Measurements from ENCODE around the gene DNASE1L1. TPM values are rescaled to one million over a fixed set of nuclear protein-coding genes. Genes with fewer than 3 reads are reported as not detected.

The DNASE1L1 gene
- total and polyA plus RNA-seq, 2 donors (not counting 1 experiment from before 2014, with no cell fraction given) = 24.6 to 49.2 TPM

GRCh38 chrX:154371017-154371788 is 37.9 kb downstream of the DNASE1L1 start:
- peaks cover 32 to 56% of the 10 kb centered on the region in 2 donors for H3K4me1 ChIP-seq (ENCODE audit: control insufficient read depth in 2 of 2, insufficient read depth in 2 of 2, low read length in 2 of 2)
- ATAC-seq (ENCODE audit: low read depth) = peak; percentile 63
- WGBS (ENCODE audit: insufficient coverage) = under 1% methylated on average over 56 of the region's 77 CpGs
- H3K27me3 ChIP-seq (replicated peaks in 1 of 4; ENCODE audit: control extremely low read depth in 1 of 4, control insufficient read depth in 3 of 4, insufficient read depth in 4 of 4, low read length in 3 of 4) = no peaks in the 10 kb centered on the region
- peaks cover 25% of the 10 kb centered on the region for H3K4me1 Mint-ChIP-seq
- H4K20me1 ChIP-seq (ENCODE audit: control insufficient read depth, insufficient read depth, low read length, poor library complexity, severe bottlenecking) = peaks cover 7% of the 10 kb centered on the region
- no peaks in the 10 kb centered on the region for H3K9me3 ChIP-seq (ENCODE audit: control extremely low read depth in 1 of 3, control insufficient read depth in 2 of 3, insufficient read depth in 1 of 3, low read length in 2 of 3)
- H3K4me2 ChIP-seq (replicated peaks; ENCODE audit: low read depth, low read length, poor library complexity, severe bottlenecking) = peak overlapping the region; percentile 80
- TF ChIP-seq EZH2 (IDR thresholded peaks at IDR 0.05; ENCODE audit: borderline replicate concordance, insufficient read depth, low read depth, low read length, poor library complexity, severe bottlenecking) = no peak
- no peak for TF ChIP-seq CTCF (IDR thresholded peaks at IDR 0.05)
- intact Hi-C loops (cut with micrococcal nuclease) = loop anchor here (1.0 to 10.0 kb wide), 4 partner anchors 8 to 444 kb away; partner anchors contain the start of genes ARHGAP4, EMD, FAM3A and MECP2
- ChIA-PET CTCF (interaction anchor here (1.3 kb wide), 1 partner anchor 164 kb away, joined by 3 read pairs; no protein-coding TSS in a partner anchor), POLR2A (interaction anchor here (0.5 to 2.5 kb wide), 13 partner anchors 8 to 402 kb away, joined by 3 to 14 read pairs (median 6); partner anchors contain the start of genes EMD, HCFC1 and RPL10)
- peak overlapping the region; percentile 24 to 81 (median 75) for H3K4me3 ChIP-seq (ENCODE audit: control extremely low read depth in 1 of 5, extremely low read depth in 1 of 5, insufficient read depth in 1 of 5, low read depth in 2 of 5, low read length in 4 of 5)
- peak overlapping the region; percentile 88 for H3K27ac Mint-ChIP-seq
- DNase-seq = peak; percentile 94
- H3K27ac ChIP-seq (ENCODE audit: low read length in 2 of 2) = peak overlapping the region; percentile 60 to 86
- H3K9me3 Mint-ChIP-seq (ENCODE audit: insufficient read depth) = no peaks in the 10 kb centered on the region
- peak overlapping the region; percentile 85 for H3K4me3 Mint-ChIP-seq
- H2AFZ ChIP-seq (ENCODE audit: insufficient read depth, low read depth, low read length, poor library complexity, severe bottlenecking) = peak overlapping the region; percentile 49
- peaks cover 0 to 19% of the 10 kb centered on the region in 2 experiments for H3K36me3 ChIP-seq (replicated peaks in 1 of 2; ENCODE audit: control extremely low read depth in 1 of 2, control insufficient read depth in 1 of 2, extremely low read depth in 1 of 2, insufficient read depth in 2 of 2, low read length in 1 of 2)
- H3K27me3 Mint-ChIP-seq = no peaks in the 10 kb centered on the region
- peaks cover 42% of the 10 kb centered on the region for H3K79me2 ChIP-seq (ENCODE audit: control insufficient read depth, insufficient read depth, low read length)
- peak overlapping the region; percentile 73 for H3K9ac ChIP-seq (ENCODE audit: low read length)

Data from B cell (primary cell).